NCI-H2227 (cell line): ENCODE data around the gene ZSWIM8.
"Not testable (repeated sequence)": the region's sequence is repeated elsewhere in the genome, so short reads cannot be mapped to it uniquely, and the experiment has no call there.

Experiments used
- DNase-seq: peaks from one replicate; lab custom pipeline; 2025; ENCODE audit not compliant: unreplicated experiment; lab: John Stamatoyannopoulos, UW

Gene ZSWIM8

GRCh38 chr10:73795491-73795890 is 10.1 kb downstream of the ZSWIM8 start:
- not testable (repeated sequence) for DNase-seq

- DNase-seq, result not testable (repeated sequence)
Observed at GRCh38 chr10:73796035-73796434, 10.6 kb downstream of the ZSWIM8 start.

GRCh38 chr10:73796766-73797165 is 11.4 kb downstream of the ZSWIM8 start:
- DNase-seq, result no peak

- no peak for DNase-seq
Observed at GRCh38 chr10:73797324-73798025, 12.1 kb downstream of the ZSWIM8 start.

- DNase-seq, result no peak
Observed at GRCh38 chr10:73798087-73798486, 12.7 kb downstream of the ZSWIM8 start.

- no peak for DNase-seq
Observed at GRCh38 chr10:73798927-73799560, 13.6 kb downstream of the ZSWIM8 start.

- DNase-seq, result no peak
Observed at GRCh38 chr10:73799899-73800559, 14.6 kb downstream of the ZSWIM8 start.

- DNase-seq, result no peak
Observed at GRCh38 chr10:73800560-73801252, 15.3 kb downstream of the ZSWIM8 start.

- DNase-seq, result no peak
Observed at GRCh38 chr10:73801253-73801590, 15.8 kb downstream of the ZSWIM8 start.

- DNase-seq, result no peak
Observed at GRCh38 chr10:73802276-73802991, 17.0 kb downstream of the ZSWIM8 start.

- no peak for DNase-seq
Observed at GRCh38 chr10:73803680-73804286, 18.4 kb downstream of the ZSWIM8 start.

GRCh38 chr10:73806176-73806950 is 21.0 kb downstream of the ZSWIM8 start:
- DNase-seq, result no peak

GRCh38 chr10:73807471-73807870 is 22.1 kb downstream of the ZSWIM8 start:
- no peak for DNase-seq

- DNase-seq, result no peak
Observed at GRCh38 chr10:73808021-73808815, 22.8 kb downstream of the ZSWIM8 start.

GRCh38 chr10:73809061-73809818 is 23.8 kb downstream of the ZSWIM8 start:
- DNase-seq, result no peak

GRCh38 chr10:73810358-73810734 is 24.9 kb downstream of the ZSWIM8 start:
- DNase-seq, result no peak

- peak; percentile 21 for DNase-seq
Observed at GRCh38 chr10:73810735-73811465, 25.5 kb downstream of the ZSWIM8 start.

- DNase-seq, result no peak
Observed at GRCh38 chr10:73812657-73813056, 27.3 kb downstream of the ZSWIM8 start.
